ENCODE measurements around the gene UBE3B. TPM values are rescaled to one million over a fixed set of nuclear protein-coding genes. Genes with fewer than 3 reads are reported as not detected.

Gene UBE3B
- total RNA-seq, 4 donors from 2014 or later: 14.7 to 64.2 (median 30.7) TPM

GRCh38 chr12:109561711-109562030, 84.2 kb downstream of the UBE3B start:
- H3K27ac ChIP-seq: no peak overlapping the region
- TF ChIP-seq POLR2A (IDR thresholded peaks at IDR 0.05): no peak
- TF ChIP-seq, protein P1, sequence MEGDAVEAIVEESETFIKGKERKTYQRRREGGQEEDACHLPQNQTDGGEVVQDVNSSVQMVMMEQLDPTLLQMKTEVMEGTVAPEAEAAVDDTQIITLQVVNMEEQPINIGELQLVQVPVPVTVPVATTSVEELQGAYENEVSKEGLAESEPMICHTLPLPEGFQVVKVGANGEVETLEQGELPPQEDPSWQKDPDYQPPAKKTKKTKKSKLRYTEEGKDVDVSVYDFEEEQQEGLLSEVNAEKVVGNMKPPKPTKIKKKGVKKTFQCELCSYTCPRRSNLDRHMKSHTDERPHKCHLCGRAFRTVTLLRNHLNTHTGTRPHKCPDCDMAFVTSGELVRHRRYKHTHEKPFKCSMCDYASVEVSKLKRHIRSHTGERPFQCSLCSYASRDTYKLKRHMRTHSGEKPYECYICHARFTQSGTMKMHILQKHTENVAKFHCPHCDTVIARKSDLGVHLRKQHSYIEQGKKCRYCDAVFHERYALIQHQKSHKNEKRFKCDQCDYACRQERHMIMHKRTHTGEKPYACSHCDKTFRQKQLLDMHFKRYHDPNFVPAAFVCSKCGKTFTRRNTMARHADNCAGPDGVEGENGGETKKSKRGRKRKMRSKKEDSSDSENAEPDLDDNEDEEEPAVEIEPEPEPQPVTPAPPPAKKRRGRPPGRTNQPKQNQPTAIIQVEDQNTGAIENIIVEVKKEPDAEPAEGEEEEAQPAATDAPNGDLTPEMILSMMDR (IDR thresholded peaks at IDR 0.05): no peak
- intact Hi-C loops (cut with DNase I; ENCODE audit: low total_unique reads): no loop called here
- no peak for DNase-seq
- no peaks in the 10 kb centered on the region for H3K36me3 ChIP-seq
- H3K4me1 ChIP-seq: no peaks in the 10 kb centered on the region
- H3K9me3 ChIP-seq: no peaks in the 10 kb centered on the region
- H3K4me3 ChIP-seq: no peak overlapping the region
- H3K27me3 ChIP-seq: no peaks in the 10 kb centered on the region

- DNase-seq: no peak
- no peak for TF ChIP-seq POLR2A (IDR thresholded peaks at IDR 0.05)
- intact Hi-C loops (cut with DNase I; ENCODE audit: low total_unique reads): no loop called here
- Histone ChIP-seq H3K27me3 (no peaks in the 10 kb centered on the region), H3K4me3 (no peak overlapping the region), H3K9me3 (no peaks in the 10 kb centered on the region), H3K4me1 (no peaks in the 10 kb centered on the region), H3K27ac (no peak overlapping the region), H3K36me3 (no peaks in the 10 kb centered on the region)
Observed at GRCh38 chr12:109562871-109563270, 85.4 kb downstream of the UBE3B start.

DNA sequence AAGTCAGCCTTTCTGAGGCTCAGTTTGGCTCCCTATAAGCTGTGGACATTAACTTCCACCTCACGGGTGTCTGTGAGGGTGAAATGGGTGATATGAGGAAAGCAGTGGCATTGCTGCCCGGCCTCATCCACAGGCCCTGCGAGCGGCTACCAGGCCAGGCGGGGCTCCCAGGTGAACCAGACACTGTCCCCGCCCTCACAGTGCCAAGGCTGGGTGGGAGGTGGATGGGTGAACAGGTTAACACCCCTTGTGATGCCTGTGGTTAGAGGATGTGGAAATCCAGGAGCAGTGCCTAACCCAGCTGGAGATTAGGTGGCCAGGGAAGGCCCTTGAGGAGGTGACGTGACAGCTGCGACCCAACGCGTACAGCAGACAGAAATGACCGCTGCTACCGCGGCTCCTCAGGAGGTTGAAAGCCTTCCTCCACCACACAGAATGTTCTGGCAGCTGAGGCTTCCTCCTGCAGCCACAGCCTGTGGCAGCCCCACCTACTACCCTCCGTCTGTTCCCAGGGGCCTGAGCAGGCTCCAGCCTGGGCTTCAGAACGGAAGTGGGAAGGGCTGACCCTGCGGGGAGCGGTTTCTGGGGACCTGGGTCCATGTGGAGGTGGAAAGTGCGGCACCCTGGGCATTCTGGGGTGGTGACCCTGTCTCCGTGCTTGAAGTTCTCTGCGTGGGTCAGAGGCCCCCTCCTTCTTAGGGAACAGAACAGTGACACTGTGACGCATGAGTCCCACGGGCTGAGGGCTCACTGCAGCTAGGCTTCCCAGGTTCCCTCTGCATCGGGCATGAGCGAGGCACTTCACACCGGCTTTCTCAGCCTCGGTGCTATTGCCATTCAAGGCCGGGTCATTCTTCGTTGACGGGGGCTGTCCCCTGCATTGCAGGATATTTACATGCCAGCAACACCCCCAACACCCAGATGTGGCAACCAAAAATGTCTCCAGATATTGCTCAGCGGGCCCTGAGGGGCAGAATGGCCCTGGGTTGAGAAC, 86.2 kb downstream of the UBE3B start:
- Histone ChIP-seq H3K36me3 (no peaks in the 10 kb centered on the region), H3K9me3 (no peaks in the 10 kb centered on the region), H3K27ac (no peak overlapping the region), H3K27me3 (no peaks in the 10 kb centered on the region), H3K4me1 (no peaks in the 10 kb centered on the region), H3K4me3 (no peak overlapping the region)
- intact Hi-C loops (cut with DNase I; ENCODE audit: low total_unique reads): no loop called here
- TF ChIP-seq, protein P1 (IDR thresholded peaks at IDR 0.05): no peak
- TF ChIP-seq POLR2A (IDR thresholded peaks at IDR 0.05): no peak
- DNase-seq: no peak

DNA sequence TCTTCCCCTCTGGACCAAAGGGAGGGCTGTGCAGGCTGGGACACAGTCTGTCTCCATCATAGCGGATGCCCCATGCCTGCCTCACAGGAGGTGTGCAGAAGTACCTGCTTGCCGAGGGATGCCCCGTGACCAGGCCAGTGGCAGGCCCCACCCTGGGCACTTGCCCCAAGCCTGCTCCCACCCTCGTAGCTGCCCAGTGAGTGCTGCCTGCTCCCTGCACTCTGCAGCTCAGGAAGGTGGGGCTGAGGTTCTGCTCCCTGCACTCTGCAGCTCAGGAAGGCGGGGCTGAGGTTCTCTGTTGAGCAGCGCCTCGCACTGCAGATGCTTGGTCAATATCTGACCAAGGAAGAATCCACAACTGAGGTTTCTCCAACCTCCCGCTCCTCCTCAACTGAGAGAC, 89.0 kb downstream of the UBE3B start:
- Histone ChIP-seq H3K36me3 (no peaks in the 10 kb centered on the region), H3K9me3 (no peaks in the 10 kb centered on the region), H3K4me3 (no peak overlapping the region), H3K27ac (no peak overlapping the region), H3K4me1 (no peaks in the 10 kb centered on the region), H3K27me3 (no peaks in the 10 kb centered on the region)
- TF ChIP-seq POLR2A (IDR thresholded peaks at IDR 0.05): no peak
- TF ChIP-seq, protein P1 (IDR thresholded peaks at IDR 0.05): no peak
- intact Hi-C loops (cut with DNase I; ENCODE audit: low total_unique reads): no loop called here
- DNase-seq: no peak

DNA sequence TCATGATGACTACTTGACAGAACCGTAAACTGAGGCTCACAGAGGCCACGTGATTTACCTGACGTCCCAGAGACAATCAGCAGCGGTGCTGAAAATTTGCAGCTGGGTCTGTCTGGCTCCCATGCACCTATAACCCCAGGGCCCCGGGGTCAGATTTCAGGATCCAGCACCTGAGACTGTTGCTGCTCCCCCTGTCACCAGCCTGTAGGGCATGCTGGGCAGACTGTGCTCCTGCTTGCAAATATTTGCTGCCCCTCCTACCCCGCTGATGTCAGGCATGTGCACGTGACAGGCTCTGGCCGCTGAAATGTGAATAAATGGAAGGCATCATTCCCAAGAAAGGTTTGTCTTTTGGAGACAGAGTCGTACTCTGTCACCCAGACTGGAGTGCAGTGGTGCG, 89.9 kb downstream of the UBE3B start:
- no peaks in the 10 kb centered on the region for H3K36me3 ChIP-seq
- TF ChIP-seq, protein P1 (IDR thresholded peaks at IDR 0.05): no peak
- TF ChIP-seq POLR2A (IDR thresholded peaks at IDR 0.05): no peak
- peaks cover 0 to under 1% of the 10 kb centered on the region in 2 donors for H3K4me1 ChIP-seq
- DNase-seq: no peak
- intact Hi-C loops (cut with DNase I; ENCODE audit: low total_unique reads): no loop called here
- no peak overlapping the region for H3K27ac ChIP-seq
- H3K9me3 ChIP-seq: no peaks in the 10 kb centered on the region
- H3K27me3 ChIP-seq: no peaks in the 10 kb centered on the region
- no peak overlapping the region for H3K4me3 ChIP-seq
